LNCAP (cell line): ENCODE data around the gene SH3RF1.

Experiments used
- CTCF ChIP-seq: fragments of 450-650 bp; IDR thresholded peaks from 2 replicates; pipeline ENCODE4 v1.5.1; 2017; ENCODE audit warnings: mild to moderate bottlenecking

SH3RF1 gene

GRCh38 chr4:169045862-169046584 lies 224.7 kb downstream of the SH3RF1 start:
- TF ChIP-seq CTCF, result no peak

DNA sequence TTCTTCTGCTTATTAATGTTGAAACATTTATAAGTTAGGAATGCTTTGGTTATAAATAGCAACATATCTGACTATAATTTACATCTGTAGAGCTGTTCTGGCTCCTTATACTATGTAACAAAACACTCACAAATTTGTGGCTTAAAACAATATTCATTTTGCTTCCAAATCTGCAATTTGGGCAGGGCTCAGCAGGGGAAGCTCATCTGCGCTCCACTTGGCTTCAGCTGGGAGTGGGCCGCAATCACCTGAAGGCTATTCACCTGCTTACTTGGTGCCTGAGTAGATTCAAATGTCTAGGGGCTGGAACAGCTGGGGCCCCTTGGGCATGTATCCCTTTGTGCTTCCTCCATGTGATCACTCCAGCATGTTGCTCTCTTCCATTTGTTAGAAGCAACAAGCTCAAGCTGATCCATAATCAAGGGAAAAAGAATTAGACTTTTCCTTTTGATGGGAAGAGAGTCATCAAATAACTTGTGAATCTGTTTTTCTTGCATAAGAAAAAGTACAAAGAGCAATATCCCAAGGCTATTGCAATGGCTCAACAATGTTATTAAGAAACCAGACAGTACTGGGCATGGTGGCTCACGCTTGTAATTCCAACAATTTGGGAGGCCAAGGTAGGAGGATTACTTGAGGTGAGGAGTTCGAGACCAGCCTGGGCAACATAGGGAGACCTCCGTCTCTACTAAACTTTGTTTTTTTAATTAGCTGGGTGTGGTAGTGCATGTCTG lies 225.9 kb downstream of the SH3RF1 start:
- no peak for TF ChIP-seq CTCF
